Hematopoietic multipotent progenitor cell treated with erythropoietin and hydrocortisone succinate and interleukin-3 and kit ligand, for 8 days (in vitro differentiated cells): ENCODE measurements around the gene ANKRD28.
A peak's percentile ranks its signal among the peaks of the same experiment; 100 is the strongest.
"Not testable (repeated sequence)": the region's sequence is repeated elsewhere in the genome, so short reads cannot be mapped to it uniquely, and the experiment has no call there.

Experiments used
- DNase-seq: peaks from one replicate; pipeline ENCODE4 v3.0.0-alpha.2; 2015

Gene ANKRD28

GRCh38 chr3:15633159-15633558 lies 164.6 kb downstream of the ANKRD28 start:
- no peak for DNase-seq

GRCh38 chr3:15632212-15632580 lies 165.6 kb downstream of the ANKRD28 start:
- DNase-seq = no peak

- no peak for DNase-seq
These were observed 166.2 kb downstream of the ANKRD28 start for GRCh38 chr3:15631426-15632211.

- peak; percentile 23 for DNase-seq
These were observed 167.0 kb downstream of the ANKRD28 start for GRCh38 chr3:15630646-15631350.

GRCh38 chr3:15629860-15630597 lies 167.8 kb downstream of the ANKRD28 start:
- peak; percentile 85 for DNase-seq

GRCh38 chr3:15628967-15629366 lies 168.8 kb downstream of the ANKRD28 start:
- no peak for DNase-seq

- DNase-seq = no peak
These were observed 174.0 kb downstream of the ANKRD28 start for GRCh38 chr3:15623535-15624440.

GRCh38 chr3:15619659-15620464 lies 177.9 kb downstream of the ANKRD28 start:
- not testable (repeated sequence) for DNase-seq
